ENCODE results near the gene SAA1. TPM values are rescaled to one million over a fixed set of nuclear protein-coding genes. Genes with fewer than 3 reads are reported as not detected.

The SAA1 gene
- total and polyA plus RNA-seq, 3 donors from 2014 or later, result 6.2 TPM; not detected in 2

GRCh38 chr11:18271206-18271605, 5.1 kb downstream of the SAA1 start:
- H3K4me3 ChIP-seq, result no peak overlapping the region
- intact Hi-C loops (cut with DNase I; ENCODE audit: low total_unique reads), result no loop called here
- no peaks in the 10 kb centered on the region for H3K9me3 ChIP-seq
- H3K27ac ChIP-seq, result no peak overlapping the region
- no peak for DNase-seq
- WGBS, 2 donors, result 74 to 86% methylated on average over 4 of the region's 4 CpGs
- H3K27me3 ChIP-seq, result no peaks in the 10 kb centered on the region
- TF ChIP-seq CTCF (IDR thresholded peaks at IDR 0.05) (no peak), POLR2A (IDR thresholded peaks at IDR 0.05) (no peak)
- no peaks in the 10 kb centered on the region for H3K4me1 ChIP-seq
- no peaks in the 10 kb centered on the region for H3K36me3 ChIP-seq (ENCODE audit: low read depth, missing control alignments)

GRCh38 chr11:18277565-18278271, 11.7 kb downstream of the SAA1 start:
- no peaks in the 10 kb centered on the region for H3K9me3 ChIP-seq
- no peaks in the 10 kb centered on the region for H3K36me3 ChIP-seq (ENCODE audit: low read depth, missing control alignments)
- H3K27me3 ChIP-seq, result no peaks in the 10 kb centered on the region
- 70 to 83% methylated on average over 5 of the region's 5 CpGs for WGBS, 2 donors
- peak overlapping the region in 1 of 2 donors; percentile 71 for H3K27ac ChIP-seq
- intact Hi-C loops (cut with DNase I; ENCODE audit: low total_unique reads), result no loop called here
- no peak for TF ChIP-seq POLR2A (IDR thresholded peaks at IDR 0.05)
- TF ChIP-seq CTCF (IDR thresholded peaks at IDR 0.05), result no peak
- H3K4me3 ChIP-seq, result no peak overlapping the region
- peak; percentile 31 for DNase-seq
- H3K4me1 ChIP-seq, result no peaks in the 10 kb centered on the region

- no peak for DNase-seq
- no peak overlapping the region for H3K27ac ChIP-seq
Observed at GRCh38 chr11:18280438-18281045, 14.5 kb downstream of the SAA1 start.

GRCh38 chr11:18282626-18283025, 16.6 kb downstream of the SAA1 start:
- Histone ChIP-seq H3K36me3 (ENCODE audit: low read depth, missing control alignments) (no peaks in the 10 kb centered on the region), H3K9me3 (no peaks in the 10 kb centered on the region), H3K27ac (no peak overlapping the region), H3K27me3 (no peaks in the 10 kb centered on the region), H3K4me1 (no peaks in the 10 kb centered on the region), H3K4me3 (no peak overlapping the region)
- no peak for DNase-seq
- WGBS, 2 donors, result 87 to 89% methylated on average over 2 of the region's 2 CpGs
- TF ChIP-seq CTCF (IDR thresholded peaks at IDR 0.05), result no peak
- TF ChIP-seq POLR2A (IDR thresholded peaks at IDR 0.05), result no peak
- intact Hi-C loops (cut with DNase I; ENCODE audit: low total_unique reads), result no loop called here

More at GRCh38 chr11:18280438-18281045, 14.5 kb downstream of the SAA1 start:
- no peaks in the 10 kb centered on the region for H3K36me3 ChIP-seq (ENCODE audit: low read depth, missing control alignments)
- 89 to 90% methylated on average over 4 of the region's 4 CpGs for WGBS, 2 donors
- TF ChIP-seq CTCF (IDR thresholded peaks at IDR 0.05) (no peak), POLR2A (IDR thresholded peaks at IDR 0.05) (no peak)
- H3K4me3 ChIP-seq, result no peak overlapping the region
- H3K4me1 ChIP-seq, result no peaks in the 10 kb centered on the region
- H3K27me3 ChIP-seq, result no peaks in the 10 kb centered on the region
- H3K9me3 ChIP-seq, result no peaks in the 10 kb centered on the region
- intact Hi-C loops (cut with DNase I; ENCODE audit: low total_unique reads), result no loop called here
